B cell (primary cell): Measurements from ENCODE around the gene PPM1M. TPM values are rescaled to one million over a fixed set of nuclear protein-coding genes. Genes with fewer than 3 reads are reported as not detected.

ENCODE experiments used
- ATAC-seq: fragments of 200-7000 bp; cut with Tn5 transposase; one replicate; pipeline ENCODE4 v1.10.0; 2021; ENCODE audit warnings: low read depth, mild to moderate bottlenecking, moderate number of reproducible peaks, moderate library complexity
- CTCF ChIA-PET: fragments of 350-600 bp; sonication (Branson Sonifier 250); formaldehyde crosslinking; loops from one replicate; lab custom pipeline; 2021; ENCODE audit warnings: antibody characterized with exemption, inconsistent platforms; lab: Charles Lee
- POLR2A ChIA-PET: fragments of 350-600 bp; sonication (Branson Sonifier 250); formaldehyde crosslinking; loops from one replicate; lab custom pipeline; 2021; ENCODE audit warnings: antibody characterized with exemption; lab: Charles Lee
- DNase-seq: peaks from one replicate; pipeline ENCODE4 v3.0.0; 2013
- H2AFZ ChIP-seq: 2 replicates; pipeline ENCODE4 v1.6.1; 2012; ENCODE audit warnings: mild to moderate bottlenecking, low read depth, low read length; ENCODE audit not compliant: insufficient read depth, poor library complexity, severe bottlenecking
- H3K27ac ChIP-seq, 2 donors: 1 replicate in 1 of 2; 2 replicates in 1 of 2; pipeline ENCODE4 v1.5.1; 2012 to 2013; ENCODE audit warnings: low read length in 2 of 2, mild to moderate bottlenecking in 2 of 2, moderate library complexity in 1 of 2
- H3K27me3 ChIP-seq, 4 experiments: fragments of 200-600 bp in 1 of 4; sonication (generic) in 1 of 4; replicated peaks in 1 of 4; 1 replicate in 2 of 4; 2 replicates in 2 of 4; pipeline versions ENCODE4 v1.6.1 to v1.7.0; 2013 to 2016; ENCODE audit warnings: low read length in 3 of 4, mild to moderate bottlenecking in 2 of 4, mixed read lengths in 1 of 4, moderate library complexity in 1 of 4; ENCODE audit not compliant: insufficient read depth in 4 of 4, control insufficient read depth in 3 of 4; ENCODE audit errors: control extremely low read depth in 1 of 4
- H3K36me3 ChIP-seq, 2 experiments: replicated peaks in 1 of 2; 1 replicate in 1 of 2; 2 replicates in 1 of 2; pipeline versions ENCODE4 v1.6.1 to v1.7.1; 2013; ENCODE audit warnings: low read length in 1 of 2; ENCODE audit not compliant: insufficient read depth in 2 of 2, control insufficient read depth in 1 of 2; ENCODE audit errors: control extremely low read depth in 1 of 2, extremely low read depth in 1 of 2
- H3K4me1 ChIP-seq, 2 donors: fragments of 200-600 bp in 1 of 2; sonication (generic) in 1 of 2; 1 replicate in 1 of 2; 2 replicates in 1 of 2; pipeline versions ENCODE4 v1.5.1 to v1.6.1; 2013 to 2017; ENCODE audit warnings: low read length in 2 of 2; ENCODE audit not compliant: control insufficient read depth in 2 of 2, insufficient read depth in 2 of 2
- H3K4me2 ChIP-seq: replicated peaks from 2 replicates; pipeline ENCODE3; 2012; ENCODE audit warnings: mild to moderate bottlenecking, low read depth, low read length; ENCODE audit not compliant: poor library complexity, severe bottlenecking
- H3K4me3 ChIP-seq, 5 experiments: fragments of 200-600 bp in 1 of 5; sonication (generic) in 1 of 5; 1 replicate in 3 of 5; 2 replicates in 2 of 5; pipeline versions ENCODE4 v1.5.1 to v1.7.0; 2011 to 2016; ENCODE audit warnings: low read length in 4 of 5, mild to moderate bottlenecking in 4 of 5, low read depth in 2 of 5, control low read depth in 1 of 5, moderate library complexity in 1 of 5; ENCODE audit not compliant: insufficient read depth in 1 of 5; ENCODE audit errors: control extremely low read depth in 1 of 5, extremely low read depth in 1 of 5
- H3K79me2 ChIP-seq: fragments of 200-600 bp; sonication (generic); one replicate; pipeline ENCODE4 v1.6.0; 2016; ENCODE audit warnings: low read length; ENCODE audit not compliant: control insufficient read depth, insufficient read depth
- H3K9ac ChIP-seq: fragments of 200-600 bp; sonication (generic); 2 replicates; pipeline ENCODE4 v1.6.1; 2017; ENCODE audit warnings: mild to moderate bottlenecking, low read length, moderate library complexity
- H3K9me3 ChIP-seq, 3 donors: one replicate each; pipeline versions ENCODE4 v1.6.1 to v1.7.1; 2013; ENCODE audit warnings: low read length in 2 of 3; ENCODE audit not compliant: control insufficient read depth in 2 of 3, insufficient read depth in 1 of 3; ENCODE audit errors: control extremely low read depth in 1 of 3
- H4K20me1 ChIP-seq: 2 replicates; pipeline ENCODE4 v1.6.0; 2012; ENCODE audit warnings: mild to moderate bottlenecking, low read length; ENCODE audit not compliant: insufficient read depth, control insufficient read depth, poor library complexity, severe bottlenecking
- H3K27ac Mint-ChIP-seq: one replicate; pipeline ENCODE4 v1.8.0; 2021; ENCODE audit warnings: mixed read lengths
- H3K27me3 Mint-ChIP-seq: one replicate; pipeline ENCODE4 v1.8.0; 2021; ENCODE audit warnings: mixed read lengths
- H3K4me1 Mint-ChIP-seq: one replicate; pipeline ENCODE4 v1.8.0; 2021; ENCODE audit warnings: mixed read lengths
- H3K4me3 Mint-ChIP-seq: one replicate; pipeline ENCODE4 v1.8.0; 2021; ENCODE audit warnings: mixed read lengths
- H3K9me3 Mint-ChIP-seq: one replicate; pipeline ENCODE4 v1.8.0; 2022; ENCODE audit warnings: mixed read lengths; ENCODE audit not compliant: insufficient read depth
- EZH2 ChIP-seq: IDR thresholded peaks from 2 replicates; pipeline ENCODE4 v1.6.1; 2012; ENCODE audit warnings: borderline replicate concordance, low read depth, mild to moderate bottlenecking, moderate library complexity, low read length; ENCODE audit not compliant: insufficient read depth, poor library complexity, severe bottlenecking
- WGBS: methylation state at CpG from one replicate; pipeline ENCODE4 v1.1.5; 2013; ENCODE audit warnings: missing lambda C conversion rate; ENCODE audit not compliant: insufficient coverage; 5-methylcytosine and 5-hydroxymethylcytosine counted together
- intact Hi-C: fragments of 100-400 bp; cut with micrococcal nuclease; formaldehyde crosslinking; loops from one replicate; pipeline ENCODE4 v1.10.0; 2022
- polyA plus RNA-seq: library from polyadenylated mRNA; depleted of rRNA; stranded (reverse); fragments of >200 nt; gene quantifications from 2 replicates; pipeline ENCODE4 v1.2.3, GENCODE V29; 2012
- total RNA-seq, 2 donors: library from RNA; stranded (reverse); fragments of 120-200 nt in 1 of 2; gene quantifications; 1 replicate in 1 of 2; 2 replicates in 1 of 2; pipeline versions ENCODE4 v1.2.3 to v1.2.4, GENCODE V29; 2013 to 2022
- TF ChIP-seq, protein P1 (sequence below): fragments of 200-600 bp; IDR thresholded peaks from one replicate; pipeline ENCODE4 v1.8.0; 2022; ENCODE audit warnings: antibody characterized with exemption, mild to moderate bottlenecking

Gene PPM1M
- total and polyA plus RNA-seq, 2 donors (not counting 1 experiment from before 2014, with no cell fraction given) = 45.0 to 65.2 TPM

DNA sequence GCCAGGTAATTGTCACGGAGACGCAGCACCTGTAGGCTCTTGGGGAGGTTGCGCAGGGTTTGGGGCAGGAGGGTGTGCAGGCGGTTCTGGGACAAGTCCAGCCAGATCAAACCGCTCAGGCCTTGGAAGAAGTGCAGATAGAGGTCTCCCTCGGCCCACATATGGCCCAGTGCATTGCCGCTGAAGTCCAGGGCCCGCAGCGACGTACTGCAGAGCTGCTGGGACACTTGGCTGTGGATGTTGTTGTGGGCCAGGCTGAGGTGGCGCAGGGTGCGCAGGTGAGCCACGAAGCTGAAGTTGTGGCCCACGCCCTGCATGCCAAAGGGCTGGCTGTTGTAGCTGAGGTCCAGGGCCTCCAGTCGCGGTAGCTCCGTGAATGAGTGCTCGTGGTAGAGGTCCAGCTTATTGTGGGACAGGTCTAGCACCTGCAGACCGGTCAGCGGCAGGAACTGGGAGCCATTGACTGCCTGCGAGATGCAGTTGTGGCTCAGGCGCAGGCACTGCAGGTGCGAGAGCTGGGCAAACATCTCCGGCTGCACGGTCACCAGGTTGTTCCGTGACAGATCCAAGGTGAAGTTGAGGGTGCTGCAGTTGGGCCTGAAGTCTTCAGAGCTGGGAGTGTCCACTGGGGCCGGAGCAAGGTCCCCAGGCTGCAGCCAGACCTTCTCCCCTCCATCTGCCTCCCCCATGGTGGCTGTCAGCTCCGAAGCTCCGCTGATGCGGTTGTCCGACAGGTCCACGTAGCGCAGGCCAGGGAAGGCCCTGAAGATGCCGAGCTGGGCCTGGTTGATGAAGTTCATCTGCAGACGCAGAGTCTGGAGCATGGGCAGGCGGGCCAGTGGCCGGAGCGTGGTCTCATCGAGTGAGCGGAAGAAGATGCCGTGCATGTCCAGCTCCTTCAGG is 23.0 kb upstream of the PPM1M start:
- peaks cover 64% of the 10 kb centered on the region for H3K79me2 ChIP-seq
- ATAC-seq (no peak), DNase-seq (no peak)
- peak overlapping the region; percentile 94 for H3K4me3 Mint-ChIP-seq
- peaks cover 34% of the 10 kb centered on the region for H4K20me1 ChIP-seq
- 95% methylated on average over 40 of the region's 41 CpGs for WGBS
- no peak overlapping the region for H3K9ac ChIP-seq
- no peaks in the 10 kb centered on the region for H3K9me3 ChIP-seq
- H3K4me1 Mint-ChIP-seq = peaks cover 86% of the 10 kb centered on the region
- H3K4me1 ChIP-seq = peaks cover 70 to 97% of the 10 kb centered on the region in 2 donors
- H3K27me3 ChIP-seq = no peaks in the 10 kb centered on the region
- H3K36me3 ChIP-seq = peaks cover 1 to 53% of the 10 kb centered on the region in 2 experiments
- POLR2A ChIA-PET = interaction anchor here (0.6 to 1.1 kb wide), 2 partner anchors 31 to 109 kb away, joined by 5 to 8 read pairs; no protein-coding TSS in a partner anchor
- TF ChIP-seq EZH2 = no peak
- TF ChIP-seq, protein P1, sequence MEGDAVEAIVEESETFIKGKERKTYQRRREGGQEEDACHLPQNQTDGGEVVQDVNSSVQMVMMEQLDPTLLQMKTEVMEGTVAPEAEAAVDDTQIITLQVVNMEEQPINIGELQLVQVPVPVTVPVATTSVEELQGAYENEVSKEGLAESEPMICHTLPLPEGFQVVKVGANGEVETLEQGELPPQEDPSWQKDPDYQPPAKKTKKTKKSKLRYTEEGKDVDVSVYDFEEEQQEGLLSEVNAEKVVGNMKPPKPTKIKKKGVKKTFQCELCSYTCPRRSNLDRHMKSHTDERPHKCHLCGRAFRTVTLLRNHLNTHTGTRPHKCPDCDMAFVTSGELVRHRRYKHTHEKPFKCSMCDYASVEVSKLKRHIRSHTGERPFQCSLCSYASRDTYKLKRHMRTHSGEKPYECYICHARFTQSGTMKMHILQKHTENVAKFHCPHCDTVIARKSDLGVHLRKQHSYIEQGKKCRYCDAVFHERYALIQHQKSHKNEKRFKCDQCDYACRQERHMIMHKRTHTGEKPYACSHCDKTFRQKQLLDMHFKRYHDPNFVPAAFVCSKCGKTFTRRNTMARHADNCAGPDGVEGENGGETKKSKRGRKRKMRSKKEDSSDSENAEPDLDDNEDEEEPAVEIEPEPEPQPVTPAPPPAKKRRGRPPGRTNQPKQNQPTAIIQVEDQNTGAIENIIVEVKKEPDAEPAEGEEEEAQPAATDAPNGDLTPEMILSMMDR = no peak
- H3K4me3 ChIP-seq = no peak overlapping the region
- CTCF ChIA-PET = interaction anchor here (0.7 to 12.3 kb wide), 7 partner anchors 11 to 116 kb away, joined by 3 to 265 read pairs (median 36); partner anchors contain the start of genes GLYCTK, PPM1M, TWF2 and WDR82
- H2AFZ ChIP-seq = no peak overlapping the region
- intact Hi-C loops = loop anchor here (10.0 kb wide), 1 partner anchor 168 kb away; the partner anchor contains the start of gene DUSP7
- H3K27me3 Mint-ChIP-seq = no peaks in the 10 kb centered on the region
- H3K27ac Mint-ChIP-seq = peak overlapping the region; percentile 99
- H3K27ac ChIP-seq = no peak overlapping the region
- no peaks in the 10 kb centered on the region for H3K9me3 Mint-ChIP-seq
- H3K4me2 ChIP-seq = peak overlapping the region; percentile 27
